Ishikawa (cell line): ENCODE results near the gene ZFAND2B.

ENCODE experiments used
- CEBPB ChIP-seq: IDR thresholded peaks from 2 replicates; pipeline ENCODE4 v1.6.1; 2012
- CREB1 ChIP-seq: IDR thresholded peaks from 2 replicates; pipeline ENCODE4 v1.6.1; 2012; ENCODE audit warnings: low read depth
- EP300 ChIP-seq: IDR thresholded peaks from 2 replicates; pipeline ENCODE4 v1.6.1; 2012; ENCODE audit warnings: borderline replicate concordance
- FOXM1 ChIP-seq: IDR thresholded peaks from 2 replicates; pipeline ENCODE4 v1.6.1; 2012; ENCODE audit warnings: low read depth, borderline replicate concordance
- MAX ChIP-seq: IDR thresholded peaks from 2 replicates; pipeline ENCODE4 v1.6.1; 2012
- NFIC ChIP-seq: IDR thresholded peaks from 2 replicates; pipeline ENCODE4 v1.6.1; 2012
- RAD21 ChIP-seq: IDR thresholded peaks from 2 replicates; pipeline ENCODE4 v1.6.1; 2012; ENCODE audit warnings: low read depth
- REST ChIP-seq: IDR thresholded peaks from 2 replicates; pipeline ENCODE4 v1.6.1; 2012; ENCODE audit warnings: low read depth, mild to moderate bottlenecking
- TAF1 ChIP-seq: IDR thresholded peaks from 2 replicates; pipeline ENCODE4 v1.6.1; 2012; ENCODE audit warnings: low read depth, mild to moderate bottlenecking
- TCF12 ChIP-seq: IDR thresholded peaks from 2 replicates; pipeline ENCODE4 v1.6.1; 2012; ENCODE audit warnings: low read depth
- TEAD4 ChIP-seq: IDR thresholded peaks from 2 replicates; pipeline ENCODE4 v1.6.1; 2012
- USF1 ChIP-seq: IDR thresholded peaks from 2 replicates; pipeline ENCODE4 v1.6.1; 2012

GRCh38 chr2:219205981-219206327 is 628 bp upstream of the ZFAND2B start:
- TF ChIP-seq RAD21: no peak
- no peak for TF ChIP-seq REST
- no peak for TF ChIP-seq FOXM1
- no peak for TF ChIP-seq MAX
- no peak for TF ChIP-seq TEAD4
- no peak for TF ChIP-seq USF1
- no peak for TF ChIP-seq TCF12
- no peak for TF ChIP-seq EP300
- no peak for TF ChIP-seq CREB1
- TF ChIP-seq NFIC: no peak
- no peak for TF ChIP-seq TAF1
- TF ChIP-seq CEBPB: no peak
